Stimulated activated naive CD4-positive, alpha-beta T cell (primary cell): Measurements from ENCODE around the gene ADAP1.
"Not testable (repeated sequence)": the region's sequence is repeated elsewhere in the genome, so short reads cannot be mapped to it uniquely, and the experiment has no call there.

ENCODE experiments used
- DNase-seq, 6 experiments: peaks; one replicate each; lab custom pipeline; 2025; lab: John Stamatoyannopoulos, UW

ADAP1 gene

GRCh38 chr7:974820-975681 is 20.6 kb upstream of the ADAP1 start, which contains the start of gene COX19:
TSS of gene COX19 (minus strand) at chr7:975549. CDS start at chr7:975509, 40 bp downstream.
- peak; percentile 79 to 90 (median 86) for DNase-seq

- DNase-seq: no peak
Observed at GRCh38 chr7:974172-974571, 19.7 kb upstream of the ADAP1 start.

DNA sequence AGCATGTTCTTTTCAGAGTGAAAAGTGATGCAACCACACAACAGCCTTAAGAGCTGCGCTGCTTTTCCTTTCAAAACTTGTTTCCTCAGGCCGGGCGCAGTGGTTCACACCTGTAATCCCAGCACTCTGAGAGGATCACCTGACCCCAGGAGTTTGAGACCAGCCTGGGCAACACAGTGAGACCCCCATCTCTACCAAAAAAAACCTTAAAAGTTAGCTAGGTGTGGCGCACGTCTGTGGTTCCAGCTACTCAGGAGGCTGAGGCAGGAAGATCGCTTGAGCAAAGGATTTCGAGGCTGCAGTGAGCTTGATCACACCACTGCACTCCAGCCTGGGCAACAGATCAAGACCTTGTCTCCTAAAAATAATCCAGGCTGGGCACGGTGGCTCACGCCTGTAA is 18.8 kb upstream of the ADAP1 start:
- no peak for DNase-seq

DNA sequence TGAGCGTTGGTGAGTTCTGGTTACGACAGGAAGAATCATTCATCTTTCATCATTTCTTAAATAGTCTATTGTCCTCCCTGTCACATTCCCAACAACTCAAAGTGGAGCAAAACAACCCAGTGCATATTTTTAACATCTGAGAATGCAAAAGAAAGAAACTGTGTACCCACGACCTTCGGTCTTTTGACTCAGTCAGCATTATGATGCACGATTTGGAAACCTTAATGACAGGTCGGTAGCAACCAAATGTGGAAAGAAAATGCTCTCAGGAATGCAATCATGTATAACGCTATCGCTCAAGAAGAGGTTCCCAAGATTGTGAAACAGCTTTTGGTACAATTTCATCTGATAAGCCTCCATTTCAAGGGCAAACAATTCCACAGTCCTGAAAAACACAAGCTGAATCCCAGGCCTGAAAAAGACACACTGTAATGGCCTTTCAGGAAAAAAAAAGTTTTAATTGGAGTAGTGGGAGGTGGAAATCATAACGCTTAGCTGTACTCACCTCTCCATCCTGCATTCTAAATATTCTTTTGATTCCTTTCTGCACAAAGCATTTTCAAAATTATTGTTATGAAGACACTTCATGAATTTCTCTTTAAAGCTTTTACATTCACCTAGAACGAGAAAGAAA is 18.3 kb upstream of the ADAP1 start:
- DNase-seq: no peak

DNA sequence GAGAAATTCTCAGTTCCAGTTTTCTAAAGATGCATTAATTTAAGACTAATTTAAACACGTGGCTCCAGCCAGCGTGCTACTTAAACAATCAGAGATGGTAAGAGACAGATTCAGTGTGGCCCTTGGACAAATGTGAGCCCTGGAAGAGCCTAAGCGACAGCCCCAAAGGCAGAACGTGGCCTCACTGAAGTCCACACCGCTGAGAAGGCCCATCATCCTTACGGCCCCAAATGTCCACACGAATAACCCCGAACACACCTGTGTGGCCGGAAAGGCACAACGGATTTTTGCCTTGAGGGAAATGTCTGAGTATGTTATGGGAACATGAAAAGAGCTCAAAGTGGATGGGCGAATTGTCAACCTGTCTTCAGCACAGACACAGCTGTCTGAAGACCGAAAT is 17.6 kb upstream of the ADAP1 start:
- no peak for DNase-seq

DNA sequence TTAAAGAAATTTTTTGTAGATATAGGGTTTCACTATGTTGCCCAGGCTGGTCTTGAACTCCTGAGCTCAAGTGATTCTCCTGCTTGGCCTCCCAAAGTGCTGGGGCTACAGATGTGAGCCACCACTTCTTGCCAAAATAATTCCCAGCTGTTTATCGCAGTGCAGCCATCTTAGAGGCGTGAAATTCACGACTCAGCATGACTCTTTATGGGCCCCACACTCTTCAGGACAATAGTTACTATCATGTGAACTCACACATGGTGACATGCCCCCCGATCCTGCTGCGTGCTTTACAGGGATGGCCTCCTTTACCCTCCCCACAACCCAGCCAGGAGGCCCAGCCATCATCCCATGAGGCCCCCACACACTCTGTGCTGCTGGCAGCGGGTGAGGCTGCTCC is 16.3 kb upstream of the ADAP1 start:
- DNase-seq: no peak

- no peak for DNase-seq
Observed at GRCh38 chr7:969403-969802, 14.9 kb upstream of the ADAP1 start.

DNA sequence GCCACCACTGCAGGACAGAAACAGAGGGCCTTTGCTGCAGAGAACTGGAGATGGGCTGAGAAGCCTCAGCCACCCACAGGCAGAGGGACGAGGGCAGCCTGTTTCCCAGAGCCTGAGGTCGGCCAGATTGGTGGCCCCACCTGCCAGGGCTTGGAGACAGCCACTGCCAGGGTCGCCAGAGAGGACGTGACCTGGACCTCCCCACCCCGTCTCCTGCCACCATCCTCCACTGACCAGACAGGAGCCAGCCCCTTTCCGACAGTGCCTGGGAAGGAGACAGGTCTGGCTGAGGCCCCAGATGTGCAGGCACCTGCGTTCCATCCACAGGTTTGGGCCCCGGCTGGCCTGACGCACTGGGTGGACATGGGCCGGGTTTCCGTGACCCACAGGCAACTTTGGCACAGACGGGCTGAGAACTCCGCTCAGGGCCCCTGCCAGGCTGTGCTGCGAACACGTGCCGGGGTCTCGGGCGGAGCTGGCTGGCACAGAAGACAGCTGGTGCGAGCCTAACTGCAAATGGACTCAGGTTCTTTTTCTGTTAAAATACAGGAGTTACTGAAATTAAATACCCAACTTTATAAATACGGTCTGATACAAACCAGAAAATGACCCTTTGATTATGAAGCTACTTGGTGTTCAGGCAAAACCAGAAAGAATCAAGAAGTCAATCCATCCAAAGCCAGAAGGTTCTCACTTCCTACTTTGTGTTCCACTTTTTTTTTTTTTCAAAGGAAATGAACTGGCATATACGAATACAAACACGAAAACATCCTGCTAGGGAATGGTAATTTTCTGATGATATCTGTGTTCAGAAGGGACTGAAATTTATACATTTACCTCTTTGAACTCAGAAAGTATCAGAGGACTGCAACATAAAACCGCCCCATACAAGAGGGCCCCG is 14.0 kb upstream of the ADAP1 start:
- no peak for DNase-seq

DNA sequence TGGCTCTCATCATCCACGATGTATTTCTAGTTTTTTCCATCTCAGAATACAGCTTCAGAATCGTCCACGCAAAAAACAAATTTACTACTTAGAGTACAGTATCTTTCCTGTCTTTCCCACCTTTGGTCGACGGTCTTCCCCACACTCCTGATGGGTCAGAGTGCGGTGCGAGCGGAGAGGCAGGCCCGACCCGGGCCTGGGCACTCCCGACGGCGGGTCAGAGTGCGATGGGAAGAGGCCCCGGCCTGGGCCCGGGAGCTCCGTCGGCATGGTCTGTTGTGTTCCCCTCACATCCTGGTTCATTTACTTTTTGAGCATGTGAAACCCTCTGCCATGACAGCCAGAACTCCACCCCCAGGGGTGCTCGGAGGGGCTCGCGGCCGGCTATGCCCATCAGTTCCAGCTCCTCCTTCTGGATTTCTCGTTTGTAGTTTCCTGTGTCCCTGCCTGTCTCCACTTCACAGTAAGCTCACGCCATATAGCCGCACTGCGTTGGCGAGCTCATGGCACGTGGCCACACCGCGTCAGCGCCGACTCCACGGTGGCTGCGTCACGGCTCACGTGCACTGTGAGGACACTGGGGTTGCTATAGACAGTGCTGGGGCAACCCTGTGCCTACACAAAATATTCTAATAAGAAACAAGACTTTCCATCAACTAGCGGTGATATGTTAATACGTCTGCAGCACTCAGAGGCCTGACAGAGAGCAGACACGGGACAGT is 13.0 kb upstream of the ADAP1 start:
- no peak for DNase-seq

DNA sequence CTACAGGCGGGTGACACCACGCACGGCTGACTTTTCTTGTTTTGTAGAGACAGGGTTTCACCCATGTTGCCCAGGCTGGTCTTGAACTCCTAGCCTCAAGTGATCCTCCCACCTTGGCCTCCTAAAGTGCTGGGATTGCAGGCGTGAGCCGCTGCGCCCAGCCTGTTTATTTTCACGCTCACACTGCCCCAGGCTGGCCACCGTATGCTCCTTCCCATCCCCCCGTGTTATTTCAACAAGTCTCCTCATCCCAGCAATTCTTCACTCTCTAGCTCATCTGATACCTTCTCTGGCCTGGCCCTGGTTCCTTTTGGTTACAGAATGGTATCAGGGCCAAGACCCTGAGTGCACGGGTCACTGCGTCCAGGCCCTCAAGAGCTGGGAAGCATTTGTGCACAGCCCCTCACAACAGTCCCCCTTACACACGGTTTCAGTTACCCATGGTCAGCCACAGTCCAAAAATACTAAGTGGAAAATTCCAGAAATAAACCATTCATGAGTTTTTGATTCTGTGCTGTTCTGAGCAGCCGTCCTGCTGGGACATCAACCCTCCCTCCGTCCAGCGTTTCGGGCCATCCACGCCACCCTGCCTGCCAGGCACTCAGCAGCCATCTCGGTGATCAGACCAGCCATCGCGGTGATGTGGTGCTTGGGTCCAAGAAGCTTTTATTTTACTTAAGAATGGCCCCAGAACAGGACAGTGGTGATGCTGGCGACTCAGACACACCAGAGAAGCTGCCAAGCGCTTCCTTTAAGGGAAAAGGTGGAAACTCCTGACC is 12.0 kb upstream of the ADAP1 start:
- DNase-seq: peak in 1 of 6 experiments; percentile 14

DNA sequence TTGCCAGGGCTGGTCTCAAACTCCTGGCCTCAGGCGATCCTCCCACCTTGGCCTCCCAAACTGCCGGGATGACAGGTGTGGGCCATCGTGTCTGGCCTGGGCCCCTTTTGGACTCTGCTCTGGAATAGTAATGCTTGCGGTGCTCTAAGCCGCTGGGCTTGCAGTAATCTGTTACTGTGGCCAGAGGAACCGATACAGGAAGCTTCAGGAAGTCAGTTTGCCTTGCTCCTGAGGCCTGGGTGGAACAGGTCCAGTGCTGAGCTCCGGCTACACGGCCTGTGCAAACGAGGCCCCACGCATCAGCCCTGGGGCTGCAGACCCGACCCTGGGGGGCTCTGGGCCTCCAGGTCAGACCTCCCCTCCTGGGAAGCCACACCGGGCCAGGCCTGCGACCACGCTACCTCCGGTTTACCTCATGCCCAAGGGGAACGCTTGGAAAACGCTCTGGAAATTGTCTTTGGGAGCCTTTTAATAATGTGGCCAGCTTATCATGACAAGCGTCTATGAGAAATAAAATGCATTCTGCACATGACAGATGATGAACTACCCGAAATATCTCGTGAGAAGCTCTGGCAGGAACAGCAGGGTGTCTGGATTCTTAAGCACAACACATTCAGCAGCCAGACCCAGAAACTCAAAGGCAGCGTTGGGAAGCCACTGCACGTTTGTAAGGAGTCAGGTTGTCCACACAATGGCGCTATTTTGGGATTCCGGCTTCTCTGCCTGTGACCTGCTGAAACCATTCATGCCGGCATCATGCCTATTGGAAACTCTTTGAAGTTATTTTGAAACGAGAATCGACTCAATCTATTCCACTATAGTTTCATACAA is 10.1 kb upstream of the ADAP1 start:
- DNase-seq: no peak

DNA sequence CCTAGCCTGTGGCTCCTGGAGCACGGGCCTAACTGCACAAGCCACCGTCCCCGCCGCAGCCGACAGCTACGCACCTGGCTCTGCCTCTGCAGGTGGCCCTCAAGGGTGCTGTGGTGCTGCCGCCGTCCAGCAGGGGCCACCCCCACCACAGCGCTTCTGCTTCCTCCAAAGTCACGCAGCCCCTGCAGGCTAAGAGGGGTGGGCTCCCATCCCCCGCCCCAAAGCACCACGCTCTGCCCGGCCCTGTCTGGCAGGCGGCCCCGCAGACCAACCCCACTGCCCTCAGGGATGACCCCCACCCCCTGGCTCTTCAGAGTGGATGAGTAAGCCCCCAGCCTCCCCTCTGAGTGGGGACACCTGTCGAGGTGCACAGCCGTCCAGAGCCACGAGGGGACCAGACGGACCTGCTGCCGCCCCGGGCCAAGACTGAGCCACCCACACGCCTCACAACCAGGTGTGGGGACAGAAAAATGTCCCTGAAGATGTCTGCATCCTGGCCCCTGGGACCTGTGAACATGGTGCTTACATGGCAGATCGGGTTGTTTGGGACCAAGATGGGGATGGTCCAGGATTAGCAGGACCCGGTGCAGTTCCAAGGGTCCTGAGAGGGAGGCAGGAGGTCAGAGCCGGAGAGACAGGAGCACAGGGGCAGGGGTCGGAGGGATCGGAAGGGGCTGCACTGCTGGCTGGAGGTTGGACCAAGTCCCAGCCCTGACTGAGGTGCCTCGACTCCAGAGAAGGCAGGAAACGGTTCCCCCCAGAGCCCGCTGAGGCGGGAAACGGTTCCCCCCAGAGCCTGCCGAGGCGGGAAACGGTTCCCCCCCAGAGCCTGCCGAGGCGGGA is 9.0 kb upstream of the ADAP1 start:
- peak in 1 of 6 experiments; percentile 14 for DNase-seq

- no peak for DNase-seq
Observed at GRCh38 chr7:962401-963081, 8.1 kb upstream of the ADAP1 start.

- no peak for DNase-seq
Observed at GRCh38 chr7:961546-962400, 7.3 kb upstream of the ADAP1 start.

- DNase-seq: not testable (repeated sequence)
Observed at GRCh38 chr7:960972-961371, 6.5 kb upstream of the ADAP1 start.

DNA sequence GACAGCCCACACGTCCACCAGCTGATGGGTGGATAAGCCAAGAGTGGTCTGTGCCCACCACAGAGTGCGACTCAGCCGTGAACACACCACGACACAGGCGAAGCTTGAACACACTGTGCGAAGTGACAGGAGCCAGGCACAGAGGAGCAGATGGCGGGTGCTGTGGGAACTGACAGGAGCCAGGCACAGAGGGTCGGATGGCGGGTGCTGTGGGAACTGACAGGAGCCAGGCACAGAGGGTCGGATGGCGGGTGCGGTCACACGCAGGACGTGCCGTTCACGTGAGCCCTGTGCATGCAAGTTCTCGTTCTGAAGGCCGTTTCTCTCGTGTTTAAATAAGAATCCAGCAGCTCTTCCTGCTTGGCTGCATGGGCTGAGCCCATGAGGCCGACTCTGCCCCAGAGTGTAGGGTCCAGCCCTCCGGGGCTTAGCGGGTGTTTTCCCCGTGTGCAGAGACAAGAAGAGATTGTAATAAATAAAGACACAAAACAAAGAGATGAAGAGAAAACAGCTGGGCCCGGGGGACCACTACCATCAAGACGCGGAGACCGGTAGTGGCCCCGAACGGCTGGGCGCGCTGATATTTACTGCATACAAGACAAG is 5.9 kb upstream of the ADAP1 start:
- DNase-seq: no peak

DNA sequence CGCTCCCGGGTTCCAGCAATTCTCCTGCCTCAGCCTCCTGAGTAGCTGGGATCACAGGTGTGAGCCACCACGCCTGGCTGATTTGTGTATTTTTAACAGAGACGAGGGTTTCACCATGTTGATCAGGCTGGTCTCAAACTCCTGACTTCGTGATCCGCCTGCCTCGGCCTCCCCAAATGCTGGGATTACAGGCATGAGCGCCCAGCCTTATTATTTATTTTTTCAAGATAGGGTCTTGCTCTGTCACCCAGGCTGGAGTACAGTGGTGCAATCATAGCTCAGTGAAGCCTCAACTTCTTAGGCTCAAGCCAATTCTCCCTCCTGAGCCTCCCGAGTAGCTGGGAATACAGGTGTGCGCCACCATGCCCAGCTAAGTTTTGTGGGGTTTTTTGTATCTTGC is 5.3 kb upstream of the ADAP1 start:
- DNase-seq: not testable (repeated sequence)
